H9 (cell line): ENCODE measurements around the gene CEP152. TPM values are rescaled to one million over a fixed set of nuclear protein-coding genes. Genes with fewer than 3 reads are reported as not detected.

Experiments
- DNase-seq: peaks from one replicate; pipeline ENCODE4 v3.0.0-alpha.2; 2017
- H2AFZ ChIP-seq: one replicate; pipeline ENCODE4 v1.6.1; 2013; ENCODE audit warnings: mild to moderate bottlenecking, low read length, control low read depth, moderate library complexity
- H2AK5ac ChIP-seq: 2 replicates; pipeline ENCODE4 v1.6.1; 2013; ENCODE audit warnings: low read length, control low read depth, mixed read lengths; ENCODE audit not compliant: insufficient read length
- H2BK120ac ChIP-seq: one replicate; pipeline ENCODE4 v1.6.1; 2013; ENCODE audit warnings: low read depth, mild to moderate bottlenecking, low read length, control low read depth, inconsistent platforms; ENCODE audit not compliant: poor library complexity, severe bottlenecking
- H2BK12ac ChIP-seq: 2 replicates; pipeline ENCODE4 v1.6.1; 2013; ENCODE audit warnings: low read length, control low read depth, mixed read lengths, low read depth; ENCODE audit not compliant: insufficient read length
- H2BK15ac ChIP-seq: 2 replicates; pipeline ENCODE4 v1.6.1; 2013; ENCODE audit warnings: low read depth, low read length, control low read depth
- H2BK20ac ChIP-seq: one replicate; pipeline ENCODE4 v1.6.1; 2013; ENCODE audit warnings: low read depth, mild to moderate bottlenecking, low read length, control low read depth, inconsistent platforms; ENCODE audit not compliant: poor library complexity, severe bottlenecking
- H2BK5ac ChIP-seq: 2 replicates; pipeline ENCODE4 v1.6.1; 2013; ENCODE audit warnings: low read length, control low read depth, mixed read lengths; ENCODE audit not compliant: insufficient read length
- H3K14ac ChIP-seq: 2 replicates; pipeline ENCODE4 v1.6.1; 2013; ENCODE audit warnings: low read length, control low read depth; ENCODE audit not compliant: insufficient read depth
- H3K18ac ChIP-seq: 2 replicates; pipeline ENCODE4 v1.6.1; 2013; ENCODE audit warnings: low read depth, mild to moderate bottlenecking, mixed read lengths, low read length, control low read depth; ENCODE audit not compliant: insufficient read length
- H3K23ac ChIP-seq: 2 replicates; pipeline ENCODE4 v1.6.1; 2013; ENCODE audit warnings: low read length, control low read depth, mixed read lengths, low read depth; ENCODE audit not compliant: insufficient read length
- H3K23me2 ChIP-seq: 2 replicates; pipeline ENCODE4 v1.6.1; 2013; ENCODE audit warnings: low read depth, mild to moderate bottlenecking, mixed read lengths, low read length, control low read depth; ENCODE audit not compliant: insufficient read length, poor library complexity, severe bottlenecking
- H3K27ac ChIP-seq: 2 replicates; pipeline ENCODE4 v1.5.1; 2013; ENCODE audit warnings: low read length, control low read depth, mixed read lengths, low read depth; ENCODE audit not compliant: insufficient read length
- H3K27me3 ChIP-seq: 2 replicates; pipeline ENCODE4 v1.6.1; 2013; ENCODE audit warnings: low read length, control low read depth, inconsistent platforms; ENCODE audit not compliant: insufficient read depth
- H3K4ac ChIP-seq: 2 replicates; pipeline ENCODE4 v1.6.1; 2013; ENCODE audit warnings: low read depth, mild to moderate bottlenecking, control low read depth, inconsistent platforms, low read length, moderate library complexity
- H3K4me1 ChIP-seq: 2 replicates; pipeline ENCODE4 v1.6.1; 2013; ENCODE audit warnings: low read length, control low read depth, inconsistent platforms; ENCODE audit not compliant: insufficient read depth
- H3K4me2 ChIP-seq: 2 replicates; pipeline ENCODE4 v1.6.1; 2013; ENCODE audit warnings: low read length, control low read depth, mixed read lengths; ENCODE audit not compliant: insufficient read length, insufficient read depth
- H3K56ac ChIP-seq: 2 replicates; pipeline ENCODE4 v1.6.1; 2013; ENCODE audit warnings: low read depth, mild to moderate bottlenecking, mixed read lengths, low read length, control low read depth; ENCODE audit not compliant: insufficient read length
- H3K79me1 ChIP-seq: 2 replicates; pipeline ENCODE4 v1.6.1; 2013; ENCODE audit warnings: low read depth, mild to moderate bottlenecking, moderate library complexity, low read length, control low read depth, inconsistent platforms; ENCODE audit not compliant: insufficient read depth, poor library complexity, severe bottlenecking
- H3K79me2 ChIP-seq: 2 replicates; pipeline ENCODE4 v1.6.1; 2013; ENCODE audit warnings: low read length, control low read depth, inconsistent platforms; ENCODE audit not compliant: insufficient read depth
- H3K9ac ChIP-seq: 2 replicates; pipeline ENCODE4 v1.6.1; 2013; ENCODE audit warnings: low read length, control low read depth, mixed read lengths; ENCODE audit not compliant: insufficient read length; ENCODE audit errors: extremely low read depth
- H3K9me3 ChIP-seq: one replicate; pipeline ENCODE4 v1.6.1; 2013; ENCODE audit warnings: low read depth, low read length, inconsistent platforms; ENCODE audit not compliant: control insufficient read depth
- H3T11ph ChIP-seq: one replicate; pipeline ENCODE4 v1.6.1; 2013; ENCODE audit warnings: mild to moderate bottlenecking, low read length, control low read depth, inconsistent platforms
- H4K20me1 ChIP-seq: one replicate; pipeline ENCODE4 v1.6.1; 2013; ENCODE audit not compliant: control insufficient read depth, insufficient read length, insufficient read depth
- H4K5ac ChIP-seq: 2 replicates; pipeline ENCODE4 v1.6.1; 2013; ENCODE audit warnings: low read depth, mild to moderate bottlenecking, mixed read lengths, low read length, control low read depth; ENCODE audit not compliant: insufficient read length
- H4K8ac ChIP-seq: replicated peaks from 2 replicates; pipeline ENCODE4 v1.6.1; 2013; ENCODE audit warnings: low read length, control low read depth, mixed read lengths, low read depth; ENCODE audit not compliant: insufficient read length
- H4K91ac ChIP-seq: 2 replicates; pipeline ENCODE4 v1.6.1; 2013; ENCODE audit warnings: low read depth, mild to moderate bottlenecking, moderate library complexity, mixed read lengths, low read length, control low read depth; ENCODE audit not compliant: insufficient read length
- H3K27ac Mint-ChIP-seq, 3 experiments: 2 replicates in 2 of 3; 3 replicates in 1 of 3; pipeline ENCODE4 v1.8.0; 2020 to 2021; ENCODE audit warnings: mixed read lengths in 3 of 3, mild to moderate bottlenecking in 1 of 3, moderate library complexity in 1 of 3
- H3K27me3 Mint-ChIP-seq: 2 replicates; pipeline ENCODE4 v1.8.0; 2021; ENCODE audit warnings: low read depth, mild to moderate bottlenecking, moderate library complexity, mixed read lengths
- H3K36me3 Mint-ChIP-seq, 3 experiments: 2 replicates in 2 of 3; 3 replicates in 1 of 3; pipeline ENCODE4 v1.8.0; 2020 to 2021; ENCODE audit warnings: low read depth in 3 of 3, mixed read lengths in 3 of 3; ENCODE audit not compliant: insufficient read depth in 1 of 3
- H3K4me1 Mint-ChIP-seq, 2 experiments: 2 replicates each; pipeline ENCODE4 v1.8.0; 2020; ENCODE audit warnings: mixed read lengths in 2 of 2
- H3K4me3 Mint-ChIP-seq, 2 experiments: 2 replicates in 1 of 2; 3 replicates in 1 of 2; pipeline ENCODE4 v1.8.0; 2020 to 2021; ENCODE audit warnings: mild to moderate bottlenecking in 2 of 2, mixed read lengths in 2 of 2, moderate library complexity in 1 of 2
- H3K9me3 Mint-ChIP-seq, 2 experiments: 2 replicates in 1 of 2; 3 replicates in 1 of 2; pipeline ENCODE4 v1.8.0; 2020; ENCODE audit warnings: mild to moderate bottlenecking in 2 of 2, mixed read lengths in 2 of 2, moderate library complexity in 1 of 2
- WGBS: extraction: QIAGEN DNeasy Blood & Tissue Kit; methylation state at CpG from one replicate; pipeline ENCODE4 v1.1.7; 2013; ENCODE audit warnings: missing lambda C conversion rate, low lambda C conversion rate, mixed read lengths; ENCODE audit not compliant: insufficient read length; ENCODE audit errors: extremely low coverage; 5-methylcytosine and 5-hydroxymethylcytosine counted together
- total RNA-seq: library from RNA; stranded (reverse); gene quantifications from 2 replicates; pipeline ENCODE4 v1.2.1, GENCODE V29; 2021
- TF ChIP-seq, protein P1 (sequence below): fragments of 200-600 bp; sonication (generic); conservative IDR thresholded peaks from 3 replicates; pipeline ENCODE4 v1.8.0; 2021; ENCODE audit warnings: antibody characterized with exemption, mild to moderate bottlenecking

CEP152 gene
- total RNA-seq, 1 experiment from 2014 or later: 10.9 TPM

DNA sequence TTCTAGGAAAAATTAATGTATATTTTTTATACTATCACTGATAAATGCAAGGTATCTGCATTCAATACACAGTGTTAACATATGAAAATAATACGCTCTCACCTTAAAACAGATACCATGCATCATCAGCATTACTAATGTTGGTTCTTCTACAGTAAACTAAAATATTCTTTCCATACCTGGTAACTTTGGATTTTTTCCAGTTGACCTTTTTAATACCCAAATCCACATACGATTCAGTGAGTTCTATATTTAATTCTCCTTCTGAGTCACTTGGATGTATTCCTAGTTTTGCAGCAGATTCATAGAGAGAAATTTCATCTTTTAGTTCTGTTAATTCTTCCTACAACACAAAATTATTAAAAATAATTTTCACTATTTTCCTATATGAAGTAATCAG lies 29.9 kb downstream of the CEP152 start:
- Histone ChIP-seq H3K27ac (no peak overlapping the region), H3K9me3 (no peaks in the 10 kb centered on the region)

More for the DNA sequence above, 29.9 kb downstream of the CEP152 start:
- Histone ChIP-seq H3K9ac (no peak overlapping the region), H2BK20ac (no peak overlapping the region), H3K4me1 (no peaks in the 10 kb centered on the region), H3K27me3 (no peaks in the 10 kb centered on the region), H2BK120ac (no peak overlapping the region), H3K23ac (no peak overlapping the region), H3K4me2 (no peak overlapping the region), H4K91ac (no peak overlapping the region), H3K14ac (no peak overlapping the region), H4K5ac (no peak overlapping the region), H2BK15ac (no peak overlapping the region), H2AK5ac (no peak overlapping the region), H2AFZ (no peak overlapping the region), H3K23me2 (no peaks in the 10 kb centered on the region), H3K4ac (no peak overlapping the region), H2BK12ac (no peak overlapping the region), H3K79me1 (no peaks in the 10 kb centered on the region), H4K8ac (no peak overlapping the region), H3K79me2 (no peaks in the 10 kb centered on the region), H4K20me1 (no peaks in the 10 kb centered on the region), H3K18ac (no peak overlapping the region), H3K56ac (no peak overlapping the region), H2BK5ac (no peak overlapping the region), H3T11ph (no peak overlapping the region)
- no peaks in the 10 kb centered on the region for H3K9me3 Mint-ChIP-seq
- no peak overlapping the region for H3K4me3 Mint-ChIP-seq
- TF ChIP-seq, protein P1, sequence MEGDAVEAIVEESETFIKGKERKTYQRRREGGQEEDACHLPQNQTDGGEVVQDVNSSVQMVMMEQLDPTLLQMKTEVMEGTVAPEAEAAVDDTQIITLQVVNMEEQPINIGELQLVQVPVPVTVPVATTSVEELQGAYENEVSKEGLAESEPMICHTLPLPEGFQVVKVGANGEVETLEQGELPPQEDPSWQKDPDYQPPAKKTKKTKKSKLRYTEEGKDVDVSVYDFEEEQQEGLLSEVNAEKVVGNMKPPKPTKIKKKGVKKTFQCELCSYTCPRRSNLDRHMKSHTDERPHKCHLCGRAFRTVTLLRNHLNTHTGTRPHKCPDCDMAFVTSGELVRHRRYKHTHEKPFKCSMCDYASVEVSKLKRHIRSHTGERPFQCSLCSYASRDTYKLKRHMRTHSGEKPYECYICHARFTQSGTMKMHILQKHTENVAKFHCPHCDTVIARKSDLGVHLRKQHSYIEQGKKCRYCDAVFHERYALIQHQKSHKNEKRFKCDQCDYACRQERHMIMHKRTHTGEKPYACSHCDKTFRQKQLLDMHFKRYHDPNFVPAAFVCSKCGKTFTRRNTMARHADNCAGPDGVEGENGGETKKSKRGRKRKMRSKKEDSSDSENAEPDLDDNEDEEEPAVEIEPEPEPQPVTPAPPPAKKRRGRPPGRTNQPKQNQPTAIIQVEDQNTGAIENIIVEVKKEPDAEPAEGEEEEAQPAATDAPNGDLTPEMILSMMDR: no peak
- DNase-seq: no peak
- H3K4me1 Mint-ChIP-seq: no peaks in the 10 kb centered on the region
- peaks cover 9 to 27% (median 12%) of the 10 kb centered on the region in 3 experiments; a peak in 6 of 7 replicates for H3K36me3 Mint-ChIP-seq
- no CpG with 5 or more reads among the region's 2 CpGs for WGBS
- no peak overlapping the region for H3K27ac Mint-ChIP-seq
- no peaks in the 10 kb centered on the region for H3K27me3 Mint-ChIP-seq
